ENCODE results near the gene RTN4RL1. TPM values are rescaled to one million over a fixed set of nuclear protein-coding genes. Genes with fewer than 3 reads are reported as not detected.

The RTN4RL1 gene
- total and polyA plus RNA-seq, 9 of the 15 experiments (the other 6 are each of a cell fraction or from before 2014, with no cell fraction given) = 0.04 to 0.06 (median 0.04) TPM; not detected in 5

- POLR2A ChIA-PET = no interaction called here
- H3K4me2 ChIP-seq (ENCODE audit: insufficient read depth, low read length) = peak within 1 kb of the TSS; percentile 55
- no peak for TF ChIP-seq ZNF655 (CRISPR knock-in tag; IDR thresholded peaks at IDR 0.05)
- no peak for TF ChIP-seq RBM34 (IDR thresholded peaks at IDR 0.05; ENCODE audit: borderline replicate concordance, insufficient read depth, low read length)
- TF ChIP-seq NCOA6 (IDR thresholded peaks at IDR 0.05) = no peak
- TF ChIP-seq ZNF24 (IDR thresholded peaks at IDR 0.05) = no peak
- TF ChIP-seq ADNP (tag; IDR thresholded peaks at IDR 0.05) = no peak
- TF ChIP-seq THRAP3 (IDR thresholded peaks at IDR 0.05; ENCODE audit: borderline replicate concordance) = no peak
- no peak for TF ChIP-seq KLF10 (CRISPR knock-in tag; IDR thresholded peaks at IDR 0.05)
- no peak for TF ChIP-seq ZNF324 (CRISPR knock-in tag; IDR thresholded peaks at IDR 0.05)
- TF ChIP-seq HIVEP1 (CRISPR knock-in tag; IDR thresholded peaks at IDR 0.05) = no peak
- no peak for TF ChIP-seq ZNF23 (CRISPR knock-in tag; IDR thresholded peaks at IDR 0.05)
- no peak for TF ChIP-seq MCM7 (IDR thresholded peaks at IDR 0.05)
- TF ChIP-seq CLOCK (CRISPR knock-in tag; IDR thresholded peaks at IDR 0.05; ENCODE audit: borderline replicate concordance) = no peak
- TF ChIP-seq KDM2B (CRISPR knock-in tag; IDR thresholded peaks at IDR 0.05) = no peak
- TF ChIP-seq TARDBP (IDR thresholded peaks at IDR 0.05) = no peak
- peak; percentile 42; the same call in 1 of the 2 replicates for TF ChIP-seq RB1 (IDR thresholded peaks at IDR 0.05; ENCODE audit: low read depth)
Observed at GRCh38 chr17:2054512-2055291, 29.6 kb upstream of the RTN4RL1 start, which contains the start of gene HIC1. TSS of gene HIC1 (plus strand) at chr17:2055103. CDS start at chr17:2056691, 1,588 bp downstream.

More at GRCh38 chr17:2054512-2055291, 29.6 kb upstream of the RTN4RL1 start, which contains the start of gene HIC1:
- whole genome bisulfite sequencing (ENCODE audit: insufficient coverage, low coverage, missing lambda C conversion rate) = 63% methylated on average over 10 of the region's 72 CpGs
- Histone ChIP-seq H2AFZ (ENCODE audit: low read depth, low read length) (peak within 1 kb of the TSS; percentile 40; the same call in 1 of the 2 replicates), H3K9me1 (ENCODE audit: control insufficient read depth, insufficient read depth, low read length) (no peaks in the 10 kb centered on the region), H3K27me3 (ENCODE audit: control insufficient read depth in 2 of 2, insufficient read depth in 2 of 2, low read length in 2 of 2) (no peaks in the 10 kb centered on the region), H3K27ac (ENCODE audit: extremely low read depth, low read depth, low read length) (no peak within 1 kb of the TSS), H3K9me3 (replicated peaks; ENCODE audit: control insufficient read depth, insufficient read depth, low read depth, low read length) (no peaks in the 10 kb centered on the region), H4K20me1 (replicated peaks; ENCODE audit: control insufficient read depth, insufficient read depth, low read length) (no peaks in the 10 kb centered on the region), H3K79me2 (ENCODE audit: control insufficient read depth, insufficient read depth, low read length) (no peaks in the 10 kb centered on the region), H3K36me3 (ENCODE audit: control insufficient read depth, insufficient read depth, low read length) (no peaks in the 10 kb centered on the region), H3K4me3 (peak within 1 kb of the TSS; percentile 37), H3K9ac (ENCODE audit: insufficient read depth in 1 of 2, low read depth in 2 of 2, low read length in 2 of 2) (peak within 1 kb of the TSS in 1 of 2 experiments; percentile 58; a peak in 2 of 4 replicates), H3K4me1 (replicated peaks in 1 of 2; ENCODE audit: control insufficient read depth in 2 of 2, insufficient read depth in 2 of 2, low read length in 2 of 2) (peaks cover 0 to 57% of the 10 kb centered on the region in 2 experiments; a peak in 2 of 5 replicates)
- peak; percentile 78 for ATAC-seq
- intact Hi-C loops (cut with micrococcal nuclease) = loop anchor here (1.0 to 10.0 kb wide), 3 partner anchors 120 to 298 kb away; no protein-coding TSS in a partner anchor
- no peak for FAIRE-seq
- in situ Hi-C loops (cut with MboI) = no loop called here
- CTCF ChIA-PET (ENCODE audit: low intra/inter-chr PET ratio) = interaction anchor here (0.7 to 2.2 kb wide), 4 partner anchors 190 to 910 kb away, joined by 3 to 25 read pairs (median 3); no protein-coding TSS in a partner anchor
- peak; percentile 51 to 67 (median 52) for DNase-seq (ENCODE audit: extremely low read depth in 1 of 4, low spot score in 3 of 4)
- no TSS peak for BruUV-seq (replicated peaks)
